ENCODE data around the gene BCL10. TPM values are rescaled to one million over a fixed set of nuclear protein-coding genes. Genes with fewer than 3 reads are reported as not detected.

The BCL10 gene
- total and polyA plus RNA-seq, 8 donors = 25.0 to 33.5 (median 30.8) TPM

DNA sequence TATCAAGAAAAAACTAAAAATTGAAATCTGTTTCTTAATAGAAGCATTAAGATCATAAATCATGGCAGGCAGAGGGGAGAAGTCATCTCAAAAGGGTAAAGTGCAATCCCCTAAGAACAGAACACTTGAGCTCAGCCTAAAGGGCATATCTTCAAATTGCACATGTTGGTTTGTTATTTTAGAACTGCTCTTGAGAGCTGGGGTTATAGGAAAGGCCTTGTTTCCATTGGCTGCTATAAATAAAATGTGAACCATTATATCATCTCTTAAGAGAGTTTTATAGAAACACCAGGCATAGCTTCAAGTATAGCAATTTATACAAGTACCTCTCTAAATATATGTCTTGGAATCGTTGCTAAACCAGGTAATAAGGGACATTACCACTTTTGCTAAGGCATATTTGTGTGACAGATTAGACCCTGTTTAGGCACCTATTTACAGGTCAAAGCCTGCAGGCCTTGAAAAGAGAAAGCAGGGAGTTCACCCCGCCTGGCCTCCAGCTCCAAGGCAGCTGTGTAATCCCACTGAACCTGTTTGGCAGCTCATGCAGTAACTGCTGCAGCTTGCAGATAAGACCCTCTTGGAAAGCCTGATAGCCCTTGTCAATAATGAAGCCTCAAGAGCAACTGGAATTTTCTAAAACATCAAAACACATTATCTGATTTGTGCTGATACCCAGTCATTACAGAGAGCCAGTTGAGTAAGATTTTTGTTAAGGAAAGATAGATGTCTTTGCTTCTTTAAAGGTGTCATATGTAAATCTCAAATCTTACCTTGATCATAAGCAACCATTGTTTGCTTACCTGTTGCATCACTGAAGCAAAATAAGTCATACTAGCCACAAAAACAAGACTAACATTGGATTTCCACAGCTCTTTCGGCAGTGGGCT is 51.5 kb downstream of the BCL10 start:
- Histone ChIP-seq H3K27me3 (no peaks in the 10 kb centered on the region), H3K9me3 (no peaks in the 10 kb centered on the region)
- TF ChIP-seq, protein P1, sequence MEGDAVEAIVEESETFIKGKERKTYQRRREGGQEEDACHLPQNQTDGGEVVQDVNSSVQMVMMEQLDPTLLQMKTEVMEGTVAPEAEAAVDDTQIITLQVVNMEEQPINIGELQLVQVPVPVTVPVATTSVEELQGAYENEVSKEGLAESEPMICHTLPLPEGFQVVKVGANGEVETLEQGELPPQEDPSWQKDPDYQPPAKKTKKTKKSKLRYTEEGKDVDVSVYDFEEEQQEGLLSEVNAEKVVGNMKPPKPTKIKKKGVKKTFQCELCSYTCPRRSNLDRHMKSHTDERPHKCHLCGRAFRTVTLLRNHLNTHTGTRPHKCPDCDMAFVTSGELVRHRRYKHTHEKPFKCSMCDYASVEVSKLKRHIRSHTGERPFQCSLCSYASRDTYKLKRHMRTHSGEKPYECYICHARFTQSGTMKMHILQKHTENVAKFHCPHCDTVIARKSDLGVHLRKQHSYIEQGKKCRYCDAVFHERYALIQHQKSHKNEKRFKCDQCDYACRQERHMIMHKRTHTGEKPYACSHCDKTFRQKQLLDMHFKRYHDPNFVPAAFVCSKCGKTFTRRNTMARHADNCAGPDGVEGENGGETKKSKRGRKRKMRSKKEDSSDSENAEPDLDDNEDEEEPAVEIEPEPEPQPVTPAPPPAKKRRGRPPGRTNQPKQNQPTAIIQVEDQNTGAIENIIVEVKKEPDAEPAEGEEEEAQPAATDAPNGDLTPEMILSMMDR (IDR thresholded peaks at IDR 0.05) = no peak

DNA sequence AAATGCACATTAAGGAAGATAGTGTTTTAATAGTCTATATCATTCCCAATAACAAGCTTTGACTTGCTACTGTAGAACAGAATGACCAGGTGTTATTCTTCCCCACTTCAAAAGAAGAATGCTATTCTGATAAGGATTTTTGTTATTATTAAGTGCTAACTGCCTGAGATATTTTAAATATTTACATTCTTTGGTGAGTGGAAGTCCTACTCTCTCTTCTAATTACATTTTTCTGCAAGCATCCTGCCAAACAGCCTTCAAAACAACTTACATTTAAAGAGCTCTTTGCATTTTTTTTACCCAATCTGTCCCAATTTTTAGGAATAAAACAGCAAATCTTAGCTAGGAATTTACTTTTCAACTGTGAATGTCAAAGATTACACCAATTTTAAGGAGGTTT is 52.1 kb downstream of the BCL10 start:
- peak in 1 of 4 donors; percentile 69 for DNase-seq
- intact Hi-C loops (cut with DNase I) = no loop called here
- ATAC-seq = peak; percentile 28
- Histone ChIP-seq H3K9me3 (no peaks in the 10 kb centered on the region), H3K27me3 (no peaks in the 10 kb centered on the region), H3K36me3 (no peaks in the 10 kb centered on the region), H3K4me3 (no peak overlapping the region), H3K4me1 (peaks cover 10 to 11% of the 10 kb centered on the region in 2 donors), H3K27ac (peak overlapping the region in 1 of 2 donors; percentile 60)
- TF ChIP-seq, protein P1 (IDR thresholded peaks at IDR 0.05) = no peak

More for the DNA sequence above, 51.5 kb downstream of the BCL10 start:
- ATAC-seq (peak; percentile 89), DNase-seq (peak in 2 of 4 donors; percentile 65 to 86)
- Histone ChIP-seq H3K4me3 (no peak overlapping the region), H3K27ac (peak overlapping the region in 1 of 2 donors; percentile 60), H3K36me3 (no peaks in the 10 kb centered on the region), H3K4me1 (peaks cover 10 to 11% of the 10 kb centered on the region in 2 donors)
- intact Hi-C loops (cut with DNase I) = no loop called here

DNA sequence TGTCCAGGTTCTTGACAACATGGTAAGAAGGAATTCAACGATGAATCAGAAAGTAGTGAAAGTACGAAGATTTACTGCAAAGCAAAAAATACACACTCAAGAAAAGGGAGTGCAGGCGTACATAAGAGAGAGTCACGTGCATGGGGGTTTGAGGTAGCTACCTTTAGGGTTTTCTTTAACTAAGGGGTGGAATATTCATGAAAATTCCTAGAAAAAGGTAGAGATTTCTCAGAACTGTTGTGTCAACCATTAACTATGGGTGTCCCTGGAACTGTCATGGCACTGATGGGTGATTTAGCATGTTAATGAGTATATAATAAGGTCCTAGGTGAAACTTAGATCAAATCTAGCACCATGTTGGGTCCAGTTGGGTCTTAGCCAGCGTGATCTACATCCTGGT is 53.1 kb downstream of the BCL10 start:
- Histone ChIP-seq H3K9me3 (no peaks in the 10 kb centered on the region), H3K36me3 (no peaks in the 10 kb centered on the region), H3K4me3 (no peak overlapping the region), H3K27me3 (no peaks in the 10 kb centered on the region), H3K27ac (no peak overlapping the region), H3K4me1 (peaks cover 10 to 11% of the 10 kb centered on the region in 2 donors)
- TF ChIP-seq, protein P1 (IDR thresholded peaks at IDR 0.05) = no peak
- ATAC-seq (no peak), DNase-seq (no peak)
- intact Hi-C loops (cut with DNase I) = no loop called here

DNA sequence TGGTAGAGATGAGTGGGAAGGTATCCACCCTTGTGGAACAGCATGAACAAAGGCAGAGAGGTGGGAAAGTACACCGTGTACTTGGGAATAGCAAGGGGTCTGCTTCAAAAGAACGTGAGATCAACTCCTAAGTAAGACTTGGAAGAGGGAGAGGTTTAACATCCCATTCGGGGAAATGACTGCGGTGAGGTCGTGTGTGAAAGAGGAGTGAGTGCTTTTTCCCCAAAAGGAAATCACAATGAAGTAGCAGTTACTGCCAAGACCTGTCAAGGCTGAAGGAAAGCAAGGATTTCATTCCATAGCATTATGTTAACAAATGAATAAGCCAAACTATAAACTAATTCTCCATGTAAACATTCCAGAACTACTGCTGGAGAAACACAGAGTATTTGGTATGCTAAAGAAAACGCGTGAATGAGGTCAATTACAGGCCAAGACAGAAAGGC is 55.7 kb downstream of the BCL10 start:
- H3K27ac ChIP-seq = no peak overlapping the region
- peaks cover 10 to 11% of the 10 kb centered on the region in 2 donors for H3K4me1 ChIP-seq
- no peak for ATAC-seq
- intact Hi-C loops (cut with DNase I) = no loop called here
- no peak overlapping the region for H3K4me3 ChIP-seq
- TF ChIP-seq, protein P1 (IDR thresholded peaks at IDR 0.05) = no peak
- DNase-seq = no peak
- no peaks in the 10 kb centered on the region for H3K27me3 ChIP-seq
- H3K9me3 ChIP-seq = no peaks in the 10 kb centered on the region
- no peaks in the 10 kb centered on the region for H3K36me3 ChIP-seq

DNA sequence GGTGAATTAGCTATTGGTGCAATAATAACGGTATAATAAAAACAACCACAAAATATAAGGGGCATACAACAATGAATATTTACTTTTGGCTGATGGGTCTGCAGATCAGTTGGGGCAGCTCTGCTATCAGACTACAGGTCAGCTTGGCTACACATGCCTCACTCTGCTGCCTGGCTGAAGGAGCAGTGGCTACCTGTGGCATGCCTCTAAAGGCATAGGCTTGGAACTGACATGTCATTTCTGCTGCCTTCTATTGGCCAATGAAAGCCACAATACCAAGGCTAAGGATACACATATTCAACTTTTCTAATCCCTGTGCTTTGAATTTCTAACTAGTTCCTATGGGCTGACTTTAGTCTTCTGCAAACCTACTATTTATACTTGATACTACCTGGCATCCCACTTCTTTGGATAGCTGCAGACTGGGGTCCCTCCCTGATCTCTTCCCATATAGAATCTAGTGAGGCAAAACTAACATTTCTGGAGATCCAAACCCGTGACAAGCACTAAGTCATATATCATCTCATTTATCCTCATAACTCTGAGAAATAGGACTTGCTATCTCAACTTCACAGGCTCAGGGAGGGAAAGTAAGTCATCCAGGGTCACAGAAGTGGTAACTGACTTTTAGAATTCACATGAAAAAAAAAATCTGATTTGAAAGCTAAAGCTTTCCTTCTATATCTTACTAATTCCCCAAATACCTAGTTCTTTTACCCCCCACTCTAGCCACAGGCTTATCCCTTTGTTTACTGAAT is 56.4 kb downstream of the BCL10 start:
- H3K36me3 ChIP-seq = no peaks in the 10 kb centered on the region
- H3K4me3 ChIP-seq = no peak overlapping the region
- H3K27me3 ChIP-seq = no peaks in the 10 kb centered on the region
- no peaks in the 10 kb centered on the region for H3K9me3 ChIP-seq
- intact Hi-C loops (cut with DNase I) = no loop called here
- no peak overlapping the region for H3K27ac ChIP-seq
- DNase-seq (no peak), ATAC-seq (no peak)
- H3K4me1 ChIP-seq = peaks cover 8 to 9% of the 10 kb centered on the region in 2 donors
- TF ChIP-seq, protein P1 (IDR thresholded peaks at IDR 0.05) = no peak

Measured in left lung (tissue), 10 donors.